ENCODE measurements around the gene DHRS3. TPM values are rescaled to one million over a fixed set of nuclear protein-coding genes. Genes with fewer than 3 reads are reported as not detected.
A peak's percentile ranks its signal among the peaks of the same experiment; 100 is the strongest.

The DHRS3 gene
- total and polyA plus RNA-seq, 8 donors: 15.1 to 103 (median 58.2) TPM

- H3K27me3 ChIP-seq: peaks cover 0 to 10% (median 0%) of the 10 kb centered on the region in 3 donors
- peaks cover 97 to 100% (median 100%) of the 10 kb centered on the region in 4 donors for H3K4me1 ChIP-seq
- peak overlapping the region; percentile 69 to 92 (median 87) for H3K27ac ChIP-seq
- intact Hi-C loops (cut with DNase I; ENCODE audit: low total_unique reads): no loop called here
- peaks cover 0 to 7% (median 4%) of the 10 kb centered on the region in 4 donors for H3K36me3 ChIP-seq
- WGBS, 5 donors: 61 to 78% (median 72%) methylated on average over 5 of the region's 5 CpGs
- no peak for TF ChIP-seq EP300 (IDR thresholded peaks at IDR 0.05)
- TF ChIP-seq POLR2AphosphoS5 (IDR thresholded peaks at IDR 0.05): no peak
- TF ChIP-seq POLR2A (IDR thresholded peaks at IDR 0.05): no peak
- TF ChIP-seq CTCF (IDR thresholded peaks at IDR 0.05): no peak
- DNase-seq: no peak
- H3K4me3 ChIP-seq: no peak overlapping the region
- H3K9me3 ChIP-seq: no peaks in the 10 kb centered on the region
Measured at GRCh38 chr1:12599657-12600056, 18.4 kb downstream of the DHRS3 start.

- Histone ChIP-seq H3K9me3 (no peaks in the 10 kb centered on the region), H3K27ac (peak overlapping the region; percentile 32 to 92 (median 87)), H3K36me3 (peaks cover 0 to 7% (median 4%) of the 10 kb centered on the region in 4 donors), H3K4me3 (no peak overlapping the region), H3K4me1 (peaks cover 98 to 100% (median 100%) of the 10 kb centered on the region in 4 donors), H3K27me3 (peaks cover 0 to 10% (median 0%) of the 10 kb centered on the region in 3 donors)
- WGBS, 5 donors: 38 to 46% (median 43%) methylated on average over 6 of the region's 6 CpGs
- no peak for DNase-seq
- no peak for TF ChIP-seq EP300 (IDR thresholded peaks at IDR 0.05)
- no peak for TF ChIP-seq POLR2A (IDR thresholded peaks at IDR 0.05)
- no peak for TF ChIP-seq POLR2AphosphoS5 (IDR thresholded peaks at IDR 0.05)
- no peak for TF ChIP-seq CTCF (IDR thresholded peaks at IDR 0.05)
- intact Hi-C loops (cut with DNase I; ENCODE audit: low total_unique reads): no loop called here
Measured at GRCh38 chr1:12598974-12599373, 19.0 kb downstream of the DHRS3 start.

GRCh38 chr1:12597792-12598191, 20.2 kb downstream of the DHRS3 start:
- peak in 1 of 2 donors; percentile 89 for DNase-seq
- H3K9me3 ChIP-seq: no peaks in the 10 kb centered on the region
- intact Hi-C loops (cut with DNase I; ENCODE audit: low total_unique reads): no loop called here
- H3K27ac ChIP-seq: peak overlapping the region; percentile 53 to 92 (median 87)
- 35 to 45% (median 41%) methylated on average over 10 of the region's 10 CpGs for WGBS, 5 donors
- H3K4me1 ChIP-seq: peaks cover 94 to 100% (median 100%) of the 10 kb centered on the region in 4 donors
- TF ChIP-seq CTCF (IDR thresholded peaks at IDR 0.05): no peak
- TF ChIP-seq POLR2AphosphoS5 (IDR thresholded peaks at IDR 0.05): peak in 2 of 3 donors; percentile 42 to 66
- peaks cover 0 to 10% (median 0%) of the 10 kb centered on the region in 3 donors for H3K27me3 ChIP-seq
- no peak overlapping the region for H3K4me3 ChIP-seq
- peaks cover 0 to 2% (median 0%) of the 10 kb centered on the region in 4 donors for H3K36me3 ChIP-seq

GRCh38 chr1:12596007-12596821, 21.8 kb downstream of the DHRS3 start:
- Histone ChIP-seq H3K36me3 (peaks cover 0 to 11% (median 4%) of the 10 kb centered on the region in 4 donors), H3K27me3 (peaks cover 0 to 10% (median 0%) of the 10 kb centered on the region in 3 donors), H3K9me3 (no peaks in the 10 kb centered on the region), H3K4me3 (peak overlapping the region; percentile 36 to 46 (median 37)), H3K27ac (peak overlapping the region; percentile 74 to 92 (median 87)), H3K4me1 (peaks cover 82 to 100% (median 98%) of the 10 kb centered on the region in 4 donors)
- peak; percentile 54 to 95 for DNase-seq
- intact Hi-C loops (cut with DNase I; ENCODE audit: low total_unique reads): no loop called here
- TF ChIP-seq CTCF (IDR thresholded peaks at IDR 0.05): no peak
- peak; percentile 82 to 91 (median 88) for TF ChIP-seq POLR2AphosphoS5 (IDR thresholded peaks at IDR 0.05)
- TF ChIP-seq POLR2A (IDR thresholded peaks at IDR 0.05): no peak
- TF ChIP-seq EP300 (IDR thresholded peaks at IDR 0.05): peak; percentile 52
- 10 to 18% (median 11%) methylated on average over 10 to 39 of the region's 39 CpGs for WGBS, 5 donors
